Liver (tissue), 9 donors: ENCODE measurements around the gene HNRNPA2B1. TPM values are rescaled to one million over a fixed set of nuclear protein-coding genes. Genes with fewer than 3 reads are reported as not detected.
"Not testable (repeated sequence)": the region's sequence is repeated elsewhere in the genome, so short reads cannot be mapped to it uniquely, and the experiment has no call there.

Experiments used
- DNase-seq: peaks from one replicate; pipeline ENCODE4 v3.0.0-alpha.2; 2017; ENCODE audit warnings: low spot score
- H3K27ac ChIP-seq, 2 donors: one replicate each; pipeline ENCODE4 v1.7.0; 2013; ENCODE audit warnings: inconsistent platforms in 2 of 2, low read length in 2 of 2, control low read depth in 1 of 2, low read depth in 1 of 2, mild to moderate bottlenecking in 1 of 2
- H3K27me3 ChIP-seq, 4 donors: one replicate each; pipeline versions ENCODE4 v1.6.1 to v1.7.0; 2013; ENCODE audit warnings: low read length in 3 of 4, inconsistent platforms in 1 of 4, mild to moderate bottlenecking in 1 of 4, moderate library complexity in 1 of 4; ENCODE audit not compliant: control insufficient read depth in 4 of 4, insufficient read depth in 4 of 4
- H3K36me3 ChIP-seq, 4 donors: one replicate each; pipeline versions ENCODE4 v1.6.1 to v1.7.0; 2013; ENCODE audit warnings: low read length in 3 of 4, mild to moderate bottlenecking in 3 of 4, low read depth in 1 of 4, moderate library complexity in 1 of 4; ENCODE audit not compliant: control insufficient read depth in 4 of 4, insufficient read depth in 3 of 4
- H3K4me1 ChIP-seq, 4 donors: one replicate each; pipeline versions ENCODE4 v1.6.1 to v1.7.0; 2013; ENCODE audit warnings: low read length in 3 of 4, mild to moderate bottlenecking in 3 of 4, moderate library complexity in 1 of 4; ENCODE audit not compliant: control insufficient read depth in 4 of 4, insufficient read depth in 4 of 4
- H3K4me3 ChIP-seq, 3 donors: one replicate each; pipeline versions ENCODE4 v1.6.1 to v1.7.0; 2013; ENCODE audit warnings: low read length in 3 of 3, control low read depth in 1 of 3, low read depth in 1 of 3, mild to moderate bottlenecking in 1 of 3
- H3K9ac ChIP-seq, 2 donors: one replicate each; pipeline ENCODE4 v1.7.0; 2013; ENCODE audit warnings: low read length in 2 of 2, mild to moderate bottlenecking in 2 of 2, moderate library complexity in 2 of 2, control low read depth in 1 of 2, low read depth in 1 of 2
- H3K9me3 ChIP-seq, 4 donors: one replicate each; pipeline versions ENCODE4 v1.6.1 to v1.7.0; 2013; ENCODE audit warnings: low read length in 3 of 4; ENCODE audit not compliant: control insufficient read depth in 4 of 4
- CTCF ChIP-seq: fragments of 150-350 bp; IDR thresholded peaks from 2 replicates; pipeline ENCODE4 v1.5.1; 2017; ENCODE audit warnings: improper control_type of control experiment, low read depth, low read length; ENCODE audit not compliant: missing input control
- EGR1 ChIP-seq, 2 donors: IDR thresholded peaks; 2 replicates each; pipeline ENCODE4 v1.6.1; 2016 to 2018; ENCODE audit warnings: antibody characterized with exemption in 2 of 2, low read depth in 2 of 2
- FOXA2 ChIP-seq: IDR thresholded peaks from 2 replicates; pipeline ENCODE4 v1.6.1; 2016; ENCODE audit warnings: antibody characterized with exemption
- GABPA ChIP-seq, 2 donors: IDR thresholded peaks in 1 of 2; conservative IDR thresholded peaks in 1 of 2; 2 replicates each; pipeline ENCODE4 v1.6.1; 2016; ENCODE audit warnings: antibody characterized with exemption in 2 of 2, mild to moderate bottlenecking in 1 of 2, moderate library complexity in 1 of 2
- MAX ChIP-seq: IDR thresholded peaks from 2 replicates; pipeline ENCODE4 v1.6.1; 2016; ENCODE audit warnings: antibody characterized with exemption
- NR2F2 ChIP-seq: IDR thresholded peaks from 2 replicates; pipeline ENCODE4 v1.6.1; 2016; ENCODE audit warnings: antibody characterized with exemption
- RXRA ChIP-seq, 2 donors: IDR thresholded peaks; 2 replicates each; pipeline ENCODE4 v1.6.1; 2017 to 2018; ENCODE audit warnings: antibody characterized with exemption in 2 of 2, mild to moderate bottlenecking in 1 of 2
- SP1 ChIP-seq: IDR thresholded peaks from 2 replicates; pipeline ENCODE4 v1.6.1; 2018; ENCODE audit warnings: antibody characterized with exemption, mild to moderate bottlenecking
- YY1 ChIP-seq: IDR thresholded peaks from 2 replicates; pipeline ENCODE4 v1.6.1; 2016; ENCODE audit warnings: antibody characterized with exemption, mild to moderate bottlenecking
- WGBS: extraction: QIAGEN DNeasy Blood & Tissue Kit; methylation state at CpG from one replicate; pipeline ENCODE4 v1.1.7; 2013; 5-methylcytosine and 5-hydroxymethylcytosine counted together
- polyA plus RNA-seq, 2 donors: library from polyadenylated mRNA; stranded (reverse) in 1 of 2; unstranded in 1 of 2; fragments of 200-250 nt in 1 of 2; fragments of >200 nt in 1 of 2; fragmentation: Nextera tagmentation in 1 of 2; extraction: Ambion mirVana in 1 of 2; gene quantifications; one replicate each; pipeline versions ENCODE4 v1.2.1 to v1.2.3, GENCODE V29; 2013 to 2015
- total RNA-seq, 2 donors: library from RNA; depleted of rRNA; stranded (reverse); fragments of >200 nt; gene quantifications; one replicate each; pipeline ENCODE4 v1.2.3, GENCODE V29; 2014
- TF ChIP-seq, protein P1 (sequence below): IDR thresholded peaks from 2 replicates; pipeline ENCODE4 v1.6.1; 2016; ENCODE audit warnings: antibody characterized with exemption, mild to moderate bottlenecking
- donor health status: healthy.
- donor health status: healthy.
- donor health status: healthy.
- donor health status: healthy.
- donor health status: healthy.

The HNRNPA2B1 gene
- total and polyA plus RNA-seq, 4 donors = 128 to 295 (median 181) TPM

DNA sequence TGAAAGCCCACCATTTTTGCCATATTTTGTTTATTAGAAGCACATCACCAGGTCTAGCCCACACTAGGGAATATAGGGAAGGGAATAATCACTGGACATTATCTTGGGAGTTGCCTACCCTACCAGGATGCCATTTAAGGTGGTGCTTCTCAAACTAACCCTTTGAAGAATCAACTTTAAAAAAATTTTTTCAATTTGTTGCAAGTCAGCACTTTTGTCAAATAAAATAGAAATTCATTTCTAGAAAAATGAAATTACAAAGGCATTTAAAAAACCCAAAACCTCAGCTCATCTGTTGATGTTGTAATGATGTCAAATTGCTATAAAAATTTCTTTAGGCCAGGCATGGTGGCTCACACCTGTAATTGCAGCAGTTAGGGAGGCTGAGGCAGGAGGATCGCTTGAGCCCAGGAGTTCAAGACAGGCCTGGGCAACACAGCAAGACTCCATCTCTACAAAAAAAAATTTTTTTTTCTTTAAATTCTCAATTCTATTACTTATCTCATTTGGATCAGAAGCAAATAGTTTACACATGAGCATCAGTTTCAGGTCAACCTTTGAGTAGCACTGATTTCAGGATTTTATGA, 51.1 kb downstream of the HNRNPA2B1 start:
- Histone ChIP-seq H3K4me3 (no peak overlapping the region), H3K27me3 (peaks cover 0 to 5% (median 0%) of the 10 kb centered on the region in 4 donors), H3K4me1 (peaks cover 0 to 10% (median 8%) of the 10 kb centered on the region in 4 donors), H3K36me3 (no peaks in the 10 kb centered on the region), H3K27ac (no peak overlapping the region), H3K9ac (no peak overlapping the region), H3K9me3 (no peaks in the 10 kb centered on the region)
- TF ChIP-seq SP1 (no peak), NR2F2 (no peak)
- DNase-seq = no peak
- WGBS = 94% methylated on average over 1 of the region's 1 CpG

GRCh38 chr7:26148307-26148700, 52.2 kb downstream of the HNRNPA2B1 start:
- H3K4me1 ChIP-seq = peaks cover 0 to 10% (median 7%) of the 10 kb centered on the region in 4 donors
- H3K9me3 ChIP-seq, H3K27ac ChIP-seq, H3K4me3 ChIP-seq, H3K36me3 ChIP-seq, H3K9ac ChIP-seq, H3K27me3 ChIP-seq, DNase-seq: not testable (repeated sequence)
- WGBS = 89% methylated on average over 29 of the region's 29 CpGs

- H3K9ac ChIP-seq, H3K9me3 ChIP-seq, H3K36me3 ChIP-seq, DNase-seq, H3K27me3 ChIP-seq, H3K27ac ChIP-seq, H3K4me3 ChIP-seq: not testable (repeated sequence)
- WGBS = 95% methylated on average over 43 of the region's 43 CpGs
- H3K4me1 ChIP-seq = peaks cover 0 to 10% (median 5%) of the 10 kb centered on the region in 4 donors
Measured at GRCh38 chr7:26147646-26148306, 52.8 kb downstream of the HNRNPA2B1 start.

DNA sequence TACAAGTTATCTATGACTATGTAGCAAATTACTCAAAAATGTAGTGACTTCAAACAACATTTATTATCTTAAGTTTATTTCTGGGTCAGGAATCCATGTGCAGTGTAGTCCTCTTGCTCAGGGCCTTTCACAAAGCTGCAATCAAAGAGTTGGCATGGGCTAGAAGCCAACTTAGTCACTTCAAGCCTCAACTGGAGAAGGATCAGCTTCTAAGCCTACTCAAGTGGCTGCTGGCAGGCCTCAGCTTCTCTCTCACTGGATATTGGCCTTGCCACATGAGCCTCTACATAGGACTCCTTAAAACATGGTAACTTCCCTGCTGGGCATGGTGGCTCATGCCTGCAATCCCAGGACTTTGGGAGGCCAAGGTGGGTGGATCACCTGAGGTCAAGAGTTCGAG, 53.5 kb downstream of the HNRNPA2B1 start:
- Histone ChIP-seq H3K9me3 (no peaks in the 10 kb centered on the region), H3K4me1 (peaks cover 0 to 4% (median under 1%) of the 10 kb centered on the region in 4 donors), H3K4me3 (no peak overlapping the region), H3K9ac (no peak overlapping the region), H3K27ac (no peak overlapping the region), H3K36me3 (no peaks in the 10 kb centered on the region), H3K27me3 (peaks cover 0 to 2% (median 0%) of the 10 kb centered on the region in 4 donors)
- no peak for DNase-seq
- WGBS = 95% methylated on average over 1 of the region's 1 CpG
- TF ChIP-seq SP1 = no peak
- TF ChIP-seq EGR1 (IDR thresholded peaks at IDR 0.05; ENCODE audit: low read depth in 2 of 2) = no peak
- TF ChIP-seq, protein P1, sequence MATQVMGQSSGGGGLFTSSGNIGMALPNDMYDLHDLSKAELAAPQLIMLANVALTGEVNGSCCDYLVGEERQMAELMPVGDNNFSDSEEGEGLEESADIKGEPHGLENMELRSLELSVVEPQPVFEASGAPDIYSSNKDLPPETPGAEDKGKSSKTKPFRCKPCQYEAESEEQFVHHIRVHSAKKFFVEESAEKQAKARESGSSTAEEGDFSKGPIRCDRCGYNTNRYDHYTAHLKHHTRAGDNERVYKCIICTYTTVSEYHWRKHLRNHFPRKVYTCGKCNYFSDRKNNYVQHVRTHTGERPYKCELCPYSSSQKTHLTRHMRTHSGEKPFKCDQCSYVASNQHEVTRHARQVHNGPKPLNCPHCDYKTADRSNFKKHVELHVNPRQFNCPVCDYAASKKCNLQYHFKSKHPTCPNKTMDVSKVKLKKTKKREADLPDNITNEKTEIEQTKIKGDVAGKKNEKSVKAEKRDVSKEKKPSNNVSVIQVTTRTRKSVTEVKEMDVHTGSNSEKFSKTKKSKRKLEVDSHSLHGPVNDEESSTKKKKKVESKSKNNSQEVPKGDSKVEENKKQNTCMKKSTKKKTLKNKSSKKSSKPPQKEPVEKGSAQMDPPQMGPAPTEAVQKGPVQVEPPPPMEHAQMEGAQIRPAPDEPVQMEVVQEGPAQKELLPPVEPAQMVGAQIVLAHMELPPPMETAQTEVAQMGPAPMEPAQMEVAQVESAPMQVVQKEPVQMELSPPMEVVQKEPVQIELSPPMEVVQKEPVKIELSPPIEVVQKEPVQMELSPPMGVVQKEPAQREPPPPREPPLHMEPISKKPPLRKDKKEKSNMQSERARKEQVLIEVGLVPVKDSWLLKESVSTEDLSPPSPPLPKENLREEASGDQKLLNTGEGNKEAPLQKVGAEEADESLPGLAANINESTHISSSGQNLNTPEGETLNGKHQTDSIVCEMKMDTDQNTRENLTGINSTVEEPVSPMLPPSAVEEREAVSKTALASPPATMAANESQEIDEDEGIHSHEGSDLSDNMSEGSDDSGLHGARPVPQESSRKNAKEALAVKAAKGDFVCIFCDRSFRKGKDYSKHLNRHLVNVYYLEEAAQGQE = no peak
- TF ChIP-seq YY1 = no peak
- TF ChIP-seq NR2F2 = no peak
- no peak for TF ChIP-seq RXRA (IDR thresholded peaks at IDR 0.05)
- no peak for TF ChIP-seq GABPA (IDR thresholded peaks at IDR 0.05 in 1 of 2, conservative IDR thresholded peaks at IDR 0.05 in 1 of 2)
- no peak for TF ChIP-seq MAX
- TF ChIP-seq CTCF = no peak
- TF ChIP-seq FOXA2 = no peak
